CD4-positive, alpha-beta T cell treated with Interleukin-17A for 1 hour (primary cell): ENCODE data around the gene SYPL2.
A peak's percentile ranks its signal among the peaks of the same experiment; 100 is the strongest.
"Not testable (repeated sequence)": the region's sequence is repeated elsewhere in the genome, so short reads cannot be mapped to it uniquely, and the experiment has no call there.

Experiments
- DNase-seq: peaks from one replicate; pipeline ENCODE4 v3.0.0-alpha.2; 2020

Gene SYPL2

DNA sequence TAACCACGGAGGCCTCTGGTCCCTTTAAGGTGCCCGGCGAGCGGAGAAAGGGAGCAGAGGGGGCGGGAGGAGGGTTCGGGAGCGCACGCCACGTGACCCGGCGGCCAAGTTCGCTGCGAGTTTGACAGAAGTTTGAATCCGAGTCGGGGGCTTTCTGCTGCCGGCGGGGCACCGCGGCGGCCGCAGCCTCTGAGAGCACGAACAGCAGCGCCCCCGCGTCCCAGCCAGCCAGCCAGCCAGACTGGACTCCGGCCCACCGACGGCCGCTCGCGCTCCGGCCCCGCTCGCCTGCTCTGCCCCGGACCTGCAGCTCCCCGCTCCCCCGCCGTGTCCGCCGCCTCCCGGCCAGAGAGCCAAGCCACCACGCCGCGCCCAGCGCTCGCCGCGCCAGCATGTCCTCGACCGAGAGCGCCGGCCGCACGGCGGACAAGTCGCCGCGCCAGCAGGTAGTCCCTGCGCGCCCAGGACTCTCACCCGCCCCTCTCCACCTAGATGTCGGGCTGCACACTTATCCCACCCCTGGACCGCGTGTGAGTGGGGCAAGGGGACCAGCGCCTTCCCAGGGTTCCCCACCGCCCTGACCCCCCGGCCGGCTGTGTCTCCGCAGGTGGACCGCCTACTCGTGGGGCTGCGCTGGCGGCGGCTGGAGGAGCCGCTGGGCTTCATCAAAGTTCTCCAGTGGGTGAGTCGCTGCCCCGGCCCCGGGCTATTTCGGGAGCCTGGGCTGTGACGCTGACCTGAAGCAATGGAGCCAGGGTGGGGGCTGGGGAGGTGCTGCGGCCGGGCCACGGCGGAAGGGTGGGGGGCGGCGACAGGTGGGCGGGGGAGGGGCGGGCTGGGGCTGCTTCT is at the start of gene SYPL2:
Gene SYPL2 (plus strand): TSS at position 95 of the 849 bp plus-strand sequence. CDS start 298 bp downstream, at position 393.
- DNase-seq: no peak

GRCh38 chr1:109423498-109423897 is 42.8 kb upstream of the SYPL2 start:
- no peak for DNase-seq

DNA sequence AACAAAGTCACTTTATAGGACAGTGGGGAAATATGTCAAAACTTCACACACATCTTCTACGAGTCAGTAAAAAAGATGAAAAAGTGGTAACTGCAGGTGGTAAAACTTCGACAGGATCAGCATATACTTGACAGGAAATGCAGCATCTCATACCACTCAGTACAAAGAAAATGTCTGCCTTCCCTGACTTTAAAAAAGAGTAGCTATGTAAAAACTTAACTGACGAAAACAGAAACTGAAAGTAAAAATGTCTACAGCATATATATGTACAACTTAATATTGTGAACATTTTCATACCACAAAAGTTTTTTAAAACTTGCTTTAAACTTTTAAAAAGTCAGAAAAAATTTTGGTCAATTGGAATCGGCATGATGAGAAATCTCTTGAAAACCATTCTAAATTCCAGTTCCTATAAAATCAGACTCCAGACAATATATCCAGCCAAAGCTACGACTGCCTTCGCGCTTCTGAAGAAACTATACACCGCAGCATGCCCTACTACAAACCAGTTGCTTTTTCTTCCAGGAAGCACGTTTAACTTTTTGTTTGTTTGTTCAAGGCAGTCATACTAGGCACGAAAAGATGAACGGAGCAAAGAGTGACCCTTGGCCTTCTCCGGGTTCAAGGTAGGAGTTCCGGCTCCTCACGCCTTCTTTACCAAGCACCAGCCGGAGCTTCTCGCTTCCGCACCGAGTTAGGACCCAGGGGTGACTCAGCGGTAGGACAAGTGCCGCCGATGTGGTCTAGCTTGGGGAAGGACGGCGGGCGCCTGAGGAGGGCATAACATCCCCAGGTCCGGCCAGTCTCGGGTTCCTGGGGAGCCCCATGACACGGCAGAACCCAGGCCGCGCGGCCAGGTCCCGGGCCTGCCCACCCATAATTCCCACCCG is 40.7 kb upstream of the SYPL2 start:
- peak; percentile 75 for DNase-seq

GRCh38 chr1:109426281-109427170 is 39.8 kb upstream of the SYPL2 start, which contains the start of gene PSMA5:
Gene PSMA5 (minus strand): TSS chr1:109426448. CDS start chr1:109426330, 118 bp downstream.
- peak; percentile 98 for DNase-seq

DNA sequence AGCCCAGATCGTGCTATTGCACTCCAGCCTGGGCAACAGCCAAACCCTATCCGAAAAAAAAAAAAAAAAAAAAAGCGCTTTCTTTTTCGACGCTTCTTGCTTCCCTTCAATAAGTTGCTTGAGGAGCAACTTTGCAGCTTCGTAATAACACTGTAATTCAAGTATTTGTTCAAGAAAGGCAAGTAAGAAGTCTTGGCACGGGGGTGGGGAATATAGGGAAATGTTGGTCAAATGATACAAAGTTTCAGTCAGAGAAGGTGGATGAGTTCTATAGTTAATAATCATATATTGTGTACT is 39.2 kb upstream of the SYPL2 start:
- no peak for DNase-seq

- no peak for DNase-seq
Observed at GRCh38 chr1:109432336-109432735, 34.0 kb upstream of the SYPL2 start.

GRCh38 chr1:109433322-109433721 is 33.0 kb upstream of the SYPL2 start:
- DNase-seq: no peak

DNA sequence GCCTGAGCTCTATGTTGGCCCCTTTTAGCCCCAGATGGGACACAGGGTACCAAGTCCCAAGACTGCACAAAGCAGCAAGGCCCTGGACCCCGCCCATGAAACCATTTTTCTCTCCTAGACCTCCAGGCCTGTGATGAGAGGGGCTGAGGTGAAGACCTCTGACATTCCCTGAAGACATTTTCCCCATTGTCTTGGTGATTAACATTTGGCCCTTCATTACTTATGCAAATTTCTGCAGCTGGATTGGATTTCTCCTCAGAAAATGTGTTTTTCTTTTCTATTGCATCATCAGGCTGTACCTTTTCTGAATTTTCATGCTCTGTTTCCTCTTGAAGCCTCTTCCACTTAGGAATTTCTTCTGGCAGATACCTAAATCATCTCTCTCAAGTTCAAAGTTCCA is 31.9 kb upstream of the SYPL2 start:
- DNase-seq: no peak

- no peak for DNase-seq
Observed at GRCh38 chr1:109438798-109439297, 27.5 kb upstream of the SYPL2 start.

DNA sequence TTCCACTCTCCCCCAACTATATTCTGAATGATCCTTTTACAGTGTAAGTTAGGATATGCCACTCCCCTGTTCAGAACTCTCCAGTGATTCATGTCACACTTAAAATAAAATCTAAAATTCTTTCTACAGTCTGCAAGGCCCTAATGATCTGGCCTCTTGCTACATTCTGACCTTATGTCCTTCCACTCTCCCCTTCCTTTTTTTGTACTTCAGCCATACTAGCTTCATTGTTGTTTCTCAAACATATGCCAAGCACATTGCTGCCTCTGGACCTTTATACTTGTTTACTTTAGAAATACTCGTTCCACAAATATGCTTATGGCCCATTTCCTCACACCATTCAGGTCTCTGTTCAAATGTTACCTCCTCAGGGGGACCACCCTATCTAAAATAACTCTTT is 25.3 kb upstream of the SYPL2 start:
- no peak for DNase-seq

DNA sequence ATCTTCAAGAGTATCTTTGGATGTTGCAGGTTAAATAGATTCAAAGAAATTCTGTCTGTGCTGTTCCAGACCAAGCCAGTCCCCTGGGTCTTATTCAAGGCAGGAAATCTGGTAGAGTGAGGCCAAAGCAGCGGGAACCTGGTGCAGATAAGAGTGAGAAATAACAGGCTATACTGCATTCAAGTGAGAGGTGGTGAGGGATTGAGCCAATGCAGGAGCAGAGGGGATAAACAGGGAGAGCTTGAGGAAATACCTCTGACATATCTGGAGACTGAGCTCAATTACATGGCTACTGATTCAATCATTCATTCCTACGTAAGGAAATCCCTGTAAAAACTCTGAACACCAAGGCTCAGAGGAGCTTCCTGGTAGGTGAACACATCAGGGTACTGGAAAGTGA is 22.9 kb upstream of the SYPL2 start:
- no peak for DNase-seq

GRCh38 chr1:109444346-109444745 is 22.0 kb upstream of the SYPL2 start:
- DNase-seq: no peak

- DNase-seq: not testable (repeated sequence)
Observed at GRCh38 chr1:109445949-109446695, 20.2 kb upstream of the SYPL2 start.

DNA sequence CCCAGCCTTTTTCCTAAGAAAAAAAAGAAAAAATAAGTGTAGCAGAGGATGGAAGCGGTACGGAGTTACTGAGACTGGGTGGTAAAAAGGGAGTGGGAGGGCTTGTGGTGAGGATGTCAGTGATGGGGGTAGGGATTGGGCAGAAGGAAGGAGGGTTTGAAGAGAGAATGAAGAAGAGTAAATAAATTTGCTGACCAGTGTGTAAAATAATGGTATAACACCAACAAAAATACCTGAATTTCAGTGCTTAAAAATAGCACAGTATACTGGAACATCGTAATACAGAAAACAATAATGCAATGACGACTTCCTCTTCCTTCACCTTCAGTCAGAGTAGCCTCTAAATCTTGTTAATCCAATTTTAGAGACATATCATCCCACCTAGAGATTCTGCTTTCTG is 18.8 kb upstream of the SYPL2 start:
- no peak for DNase-seq

GRCh38 chr1:109454497-109455133 is 11.7 kb upstream of the SYPL2 start:
- no peak for DNase-seq

DNA sequence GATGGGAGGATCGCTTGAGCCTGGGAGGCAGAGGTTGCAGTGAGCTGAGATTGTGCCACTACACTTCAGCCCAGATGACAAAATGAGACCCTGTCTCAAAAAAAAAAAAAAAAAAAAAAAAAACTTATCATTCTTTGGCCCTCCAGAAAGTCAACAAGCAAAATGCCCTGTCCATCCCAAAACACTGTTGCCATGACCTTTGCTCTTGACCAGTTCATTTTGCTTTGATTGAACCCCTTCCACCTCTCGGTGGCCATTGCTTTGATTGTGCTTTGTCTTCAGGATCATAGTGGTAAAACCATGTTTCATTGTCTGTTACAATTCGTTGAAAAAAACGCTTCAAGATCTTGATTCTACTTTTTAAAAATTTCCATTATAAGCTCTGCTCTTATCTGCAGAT is 8.5 kb upstream of the SYPL2 start:
- no peak for DNase-seq

- DNase-seq: no peak
Observed at GRCh38 chr1:109466125-109466451, 258 bp upstream of the SYPL2 start.

- DNase-seq: no peak
Observed at GRCh38 chr1:109467301-109467777, 993 bp downstream of the SYPL2 start.

GRCh38 chr1:109468061-109468460 is 1.7 kb downstream of the SYPL2 start:
- no peak for DNase-seq

- no peak for DNase-seq
Observed at GRCh38 chr1:109468903-109469302, 2.6 kb downstream of the SYPL2 start.

DNA sequence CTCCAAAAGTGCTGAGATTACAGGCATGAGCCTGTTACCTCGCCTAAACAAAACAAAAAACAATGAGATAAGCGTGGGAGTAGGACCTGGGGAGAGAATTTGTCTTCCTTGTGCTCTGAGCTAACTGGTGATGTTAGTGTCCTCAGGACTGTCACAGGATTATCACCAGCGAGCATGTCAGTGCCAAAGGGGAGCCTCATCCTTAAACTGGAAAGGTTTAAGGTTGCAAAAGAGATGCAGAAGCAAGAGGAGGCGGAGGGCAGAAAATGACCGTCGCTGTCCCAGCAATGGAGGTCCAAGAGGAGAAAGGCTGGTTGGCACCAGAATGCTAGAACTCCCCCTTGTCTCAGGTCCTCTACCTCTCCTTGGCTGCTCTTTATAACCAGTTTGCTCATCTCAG is 3.9 kb downstream of the SYPL2 start:
- no peak for DNase-seq
